ENCODE measurements around the gene CCDC61.

GRCh38 chr19:45975306-45976070, 19.8 kb upstream of the CCDC61 start:
- TF ChIP-seq POLR2A (IDR thresholded peaks at IDR 0.05; ENCODE audit: low read length) (no peak), GATA1 (IDR thresholded peaks at IDR 0.05; ENCODE audit: low read depth, low read length) (no peak)
